Common myeloid progenitor, CD34-positive (primary cell): ENCODE results near the gene DHDH.
"Not testable (repeated sequence)": the region's sequence is repeated elsewhere in the genome, so short reads cannot be mapped to it uniquely, and the experiment has no call there.

Experiments
- CTCF ChIA-PET: fragments of 350-600 bp; sonication (Branson Sonifier 250); formaldehyde crosslinking; loops from one replicate; lab custom pipeline; 2021; ENCODE audit warnings: antibody characterized with exemption; lab: Charles Lee
- POLR2A ChIA-PET: fragments of 350-600 bp; sonication (Branson Sonifier 250); formaldehyde crosslinking; loops from one replicate; lab custom pipeline; 2021; ENCODE audit warnings: antibody characterized with exemption; lab: Charles Lee
- DNase-seq, 3 donors: peaks; one replicate each; pipeline versions ENCODE4 v3.0.0 to v3.0.0-alpha.2; 2013
- H3K27ac ChIP-seq, 2 experiments: 1 replicate in 1 of 2; 2 replicates in 1 of 2; pipeline ENCODE4 v1.7.0; 2013; ENCODE audit warnings: inconsistent platforms in 2 of 2, low read length in 2 of 2, mild to moderate bottlenecking in 2 of 2, low read depth in 1 of 2, moderate library complexity in 1 of 2; ENCODE audit not compliant: severe bottlenecking in 2 of 2, insufficient read depth in 1 of 2, poor library complexity in 1 of 2
- H3K27me3 ChIP-seq, 5 experiments: replicated peaks in 2 of 5; 1 replicate in 3 of 5; 2 replicates in 2 of 5; pipeline versions ENCODE4 v1.6.1 to v1.7.0; 2013; ENCODE audit warnings: low read length in 4 of 5, mild to moderate bottlenecking in 2 of 5, moderate library complexity in 2 of 5, inconsistent platforms in 1 of 5; ENCODE audit not compliant: insufficient read depth in 5 of 5, control insufficient read depth in 4 of 5
- H3K36me3 ChIP-seq, 4 experiments: 1 replicate in 2 of 4; 2 replicates in 2 of 4; pipeline versions ENCODE4 v1.6.1 to v1.7.0; 2013; ENCODE audit warnings: low read length in 3 of 4, control low read depth in 1 of 4, mild to moderate bottlenecking in 1 of 4; ENCODE audit not compliant: control insufficient read depth in 4 of 4, insufficient read depth in 4 of 4
- H3K4me1 ChIP-seq, 4 experiments: 1 replicate in 3 of 4; 2 replicates in 1 of 4; pipeline versions ENCODE4 v1.6.1 to v1.7.1; 2013; ENCODE audit warnings: low read length in 3 of 4, mild to moderate bottlenecking in 3 of 4, control low read depth in 1 of 4, inconsistent platforms in 1 of 4, moderate library complexity in 1 of 4; ENCODE audit not compliant: control insufficient read depth in 4 of 4, insufficient read depth in 4 of 4; ENCODE audit errors: control extremely low read depth in 1 of 4
- H3K4me3 ChIP-seq, 7 experiments: 1 replicate in 4 of 7; 2 replicates in 3 of 7; pipeline versions ENCODE4 v1.5.1 to v1.7.0; 2013; ENCODE audit warnings: mild to moderate bottlenecking in 7 of 7, low read length in 6 of 7, moderate library complexity in 6 of 7, inconsistent platforms in 2 of 7, low read depth in 2 of 7, control low read depth in 1 of 7; ENCODE audit not compliant: insufficient read depth in 4 of 7, control insufficient read depth in 1 of 7; ENCODE audit errors: extremely low read depth in 1 of 7
- H3K9me3 ChIP-seq, 5 experiments: 1 replicate in 4 of 5; 2 replicates in 1 of 5; pipeline versions ENCODE4 v1.6.1 to v1.7.1; 2013; ENCODE audit warnings: low read length in 4 of 5, mild to moderate bottlenecking in 2 of 5, inconsistent platforms in 1 of 5, low read depth in 1 of 5, moderate library complexity in 1 of 5; ENCODE audit not compliant: control insufficient read depth in 4 of 5, insufficient read depth in 2 of 5; ENCODE audit errors: control extremely low read depth in 1 of 5
- WGBS: methylation state at CpG from one replicate; pipeline ENCODE4 v1.1.5; 2013; ENCODE audit not compliant: insufficient coverage; 5-methylcytosine and 5-hydroxymethylcytosine counted together

DHDH gene

GRCh38 chr19:48922548-48923490, 10.7 kb upstream of the DHDH start:
- POLR2A ChIA-PET, result no interaction called here
- Histone ChIP-seq H3K9me3 (no peaks in the 10 kb centered on the region), H3K27me3 (no peaks in the 10 kb centered on the region), H3K27ac (no peak overlapping the region), H3K4me1 (peaks cover 0 to 4% (median 1%) of the 10 kb centered on the region in 4 experiments), H3K4me3 (no peak overlapping the region), H3K36me3 (peaks cover 2 to 45% (median 28%) of the 10 kb centered on the region in 4 experiments)
- over 99% methylated on average over 14 of the region's 18 CpGs for WGBS
- no peak for DNase-seq
- CTCF ChIA-PET, result interaction anchor here (0.6 kb wide), 1 partner anchor 8 kb away, joined by 3 read pairs; no protein-coding TSS in a partner anchor

GRCh38 chr19:48925240-48925843, 8.2 kb upstream of the DHDH start:
- Histone ChIP-seq H3K27ac (no peak overlapping the region), H3K27me3 (no peaks in the 10 kb centered on the region), H3K4me1 (peaks cover 0 to 4% (median 1%) of the 10 kb centered on the region in 4 experiments), H3K36me3 (peaks cover 2 to 26% (median 19%) of the 10 kb centered on the region in 4 experiments), H3K9me3 (no peaks in the 10 kb centered on the region), H3K4me3 (no peak overlapping the region)
- DNase-seq, result no peak
- WGBS, result 95% methylated on average over 5 of the region's 11 CpGs
- ChIA-PET POLR2A (interaction anchor here (0.6 to 1.0 kb wide), 2 partner anchors 42 to 68 kb away, joined by 3 read pairs; partner anchors contain the start of gene GYS1), CTCF (interaction anchor here (1.0 to 1.4 kb wide), 3 partner anchors 9 to 45 kb away, joined by 3 to 6 read pairs (median 3); no protein-coding TSS in a partner anchor)

GRCh38 chr19:48925890-48926289, 7.6 kb upstream of the DHDH start:
- H3K4me3 ChIP-seq, H3K27ac ChIP-seq, DNase-seq, H3K4me1 ChIP-seq, H3K9me3 ChIP-seq, H3K27me3 ChIP-seq: not testable (repeated sequence)
- ChIA-PET POLR2A (interaction anchor here (0.6 to 1.0 kb wide), 2 partner anchors 42 to 67 kb away, joined by 3 read pairs; partner anchors contain the start of gene GYS1), CTCF (interaction anchor here (1.0 to 1.9 kb wide), 3 partner anchors 9 to 40 kb away, joined by 3 to 6 read pairs (median 5); no protein-coding TSS in a partner anchor)
- peaks cover 2 to 22% (median 15%) of the 10 kb centered on the region in 4 experiments for H3K36me3 ChIP-seq
- 98% methylated on average over 6 of the region's 8 CpGs for WGBS

GRCh38 chr19:48926909-48927308, 6.6 kb upstream of the DHDH start:
- ChIA-PET CTCF (interaction anchor here (0.7 to 1.9 kb wide), 2 partner anchors 10 to 26 kb away, joined by 3 to 5 read pairs; no protein-coding TSS in a partner anchor), POLR2A (no interaction called here)
- H3K4me1 ChIP-seq, result peaks cover 0 to 4% (median 1%) of the 10 kb centered on the region in 4 experiments
- peaks cover 0 to 13% (median 6%) of the 10 kb centered on the region in 4 experiments for H3K36me3 ChIP-seq
- peak; percentile 12 to 38 (median 27) for DNase-seq
- peak overlapping the region in 1 of 7 experiments; percentile 61 for H3K4me3 ChIP-seq
- no peaks in the 10 kb centered on the region for H3K9me3 ChIP-seq
- H3K27ac ChIP-seq, result no peak overlapping the region
- 37% methylated on average over 6 of the region's 10 CpGs for WGBS
- H3K27me3 ChIP-seq, result no peaks in the 10 kb centered on the region

- H3K4me3 ChIP-seq, H3K27me3 ChIP-seq, H3K27ac ChIP-seq, POLR2A ChIA-PET, H3K9me3 ChIP-seq, H3K36me3 ChIP-seq, DNase-seq, H3K4me1 ChIP-seq: not testable (repeated sequence)
- WGBS, result 95% methylated on average over 12 of the region's 17 CpGs
- CTCF ChIA-PET, result interaction anchor here (1.9 kb wide), 1 partner anchor 11 kb away, joined by 5 read pairs; no protein-coding TSS in a partner anchor
These were observed 5.8 kb upstream of the DHDH start for GRCh38 chr19:48927692-48928091.

- no peak overlapping the region for H3K4me3 ChIP-seq
- H3K4me1 ChIP-seq, result peaks cover 0 to 9% (median 6%) of the 10 kb centered on the region in 4 experiments
- H3K27me3 ChIP-seq, result peaks cover 0 to 7% (median 6%) of the 10 kb centered on the region in 5 experiments
- ChIA-PET CTCF (interaction anchor here (1.9 kb wide), 1 partner anchor 12 kb away, joined by 5 read pairs; no protein-coding TSS in a partner anchor), POLR2A (no interaction called here)
- H3K9me3 ChIP-seq, result no peaks in the 10 kb centered on the region
- no peaks in the 10 kb centered on the region for H3K36me3 ChIP-seq
- DNase-seq, result peak in 1 of 3 donors; percentile 56
- WGBS, result 84% methylated on average over 7 of the region's 15 CpGs
- H3K27ac ChIP-seq, result no peak overlapping the region
These were observed 5.1 kb upstream of the DHDH start for GRCh38 chr19:48928164-48929025.
